Body of pancreas (tissue), 4 donors: Measurements from ENCODE around the gene PRPS2. TPM values are rescaled to one million over a fixed set of nuclear protein-coding genes. Genes with fewer than 3 reads are reported as not detected.

Source experiments
- ATAC-seq: fragments of 150-250 bp; one replicate; pipeline ENCODE4 v1.9.1; 2016
- DNase-seq, 4 donors: peaks; one replicate each; pipeline ENCODE4 v3.0.0-alpha.2; 2019
- H3K27ac ChIP-seq, 4 donors: fragments of 200-600 bp; sonication (generic); 1 replicate in 3 of 4; 2 replicates in 1 of 4; pipeline versions ENCODE4 v1.5.1 to v1.6.1; 2016 to 2019; ENCODE audit warnings: mild to moderate bottlenecking in 1 of 4, mixed read lengths in 1 of 4, moderate library complexity in 1 of 4
- H3K27me3 ChIP-seq, 2 donors: fragments of 200-600 bp; sonication (generic); one replicate each; pipeline ENCODE4 v1.6.0; 2016; ENCODE audit warnings: mild to moderate bottlenecking in 1 of 2
- H3K36me3 ChIP-seq, 2 donors: fragments of 200-600 bp; sonication (generic); replicated peaks in 1 of 2; 2 replicates each; pipeline ENCODE4 v1.5.1; 2016; ENCODE audit warnings: low read depth in 2 of 2; ENCODE audit not compliant: insufficient read depth in 1 of 2
- H3K4me1 ChIP-seq: fragments of 200-600 bp; sonication (generic); one replicate; pipeline ENCODE4 v1.6.0; 2016
- H3K4me3 ChIP-seq, 2 donors: fragments of 200-600 bp; sonication (generic); 1 replicate in 1 of 2; 2 replicates in 1 of 2; pipeline ENCODE4 v1.5.1; 2016 to 2019
- H3K9me3 ChIP-seq, 3 donors: fragments of 200-600 bp; sonication (generic); 1 replicate in 2 of 3; 2 replicates in 1 of 3; pipeline ENCODE4 v1.5.1; 2016
- CTCF ChIP-seq, 7 experiments: fragments of 450-650 bp in 4 of 7; fragments of 200-600 bp in 3 of 7; sonication (generic) in 3 of 7; IDR thresholded peaks; one replicate each; pipeline ENCODE4 v1.5.1; 2016 to 2019; ENCODE audit warnings: antibody characterized with exemption in 7 of 7
- POLR2A ChIP-seq, 3 donors: fragments of 450-650 bp; IDR thresholded peaks; one replicate each; pipeline ENCODE4 v1.6.1; 2016; ENCODE audit warnings: antibody characterized with exemption in 3 of 3, mild to moderate bottlenecking in 2 of 3
- WGBS, 2 donors: methylation state at CpG; one replicate each; pipeline ENCODE4 v1.1.5; 2017; 5-methylcytosine and 5-hydroxymethylcytosine counted together
- intact Hi-C: fragments of 100-400 bp; cut with DNase I; formaldehyde crosslinking; loops from one replicate; pipeline ENCODE4 v1.15.1; 2023
- total RNA-seq, 2 donors: library from RNA; depleted of rRNA; stranded (reverse); fragments of >200 nt; gene quantifications; one replicate each; pipeline ENCODE4 v1.1.0, GENCODE V29; 2016

The PRPS2 gene
- total RNA-seq, 2 donors from 2014 or later = 6.3 to 41.8 TPM

- no peak overlapping the region for H3K27ac ChIP-seq
- no peaks in the 10 kb centered on the region for H3K4me1 ChIP-seq
- intact Hi-C loops = no loop called here
- H3K9me3 ChIP-seq = no peaks in the 10 kb centered on the region
- no peaks in the 10 kb centered on the region for H3K27me3 ChIP-seq
- WGBS, 2 donors = 74 to 94% methylated on average over 3 to 5 of the region's 5 CpGs
- DNase-seq (no peak), ATAC-seq (no peak)
- H3K36me3 ChIP-seq = peaks cover 0 to 3% of the 10 kb centered on the region in 2 donors
- TF ChIP-seq POLR2A (IDR thresholded peaks at IDR 0.05) (no peak), CTCF (IDR thresholded peaks at IDR 0.05) (no peak)
- no peak overlapping the region for H3K4me3 ChIP-seq
Observed at GRCh38 chrX:12817528-12817927, 26.3 kb downstream of the PRPS2 start.

- Histone ChIP-seq H3K27me3 (no peaks in the 10 kb centered on the region), H3K27ac (no peak overlapping the region), H3K4me1 (no peaks in the 10 kb centered on the region), H3K36me3 (peaks cover 0 to 3% of the 10 kb centered on the region in 2 donors), H3K9me3 (no peaks in the 10 kb centered on the region), H3K4me3 (no peak overlapping the region)
- intact Hi-C loops = no loop called here
- TF ChIP-seq POLR2A (IDR thresholded peaks at IDR 0.05) (no peak), CTCF (IDR thresholded peaks at IDR 0.05) (no peak)
- no peak for DNase-seq
- 82 to 97% methylated on average over 6 to 8 of the region's 9 CpGs for WGBS, 2 donors
- no peak for ATAC-seq
Observed at GRCh38 chrX:12819222-12819621, 28.0 kb downstream of the PRPS2 start.

GRCh38 chrX:12820737-12821136, 29.5 kb downstream of the PRPS2 start:
- Histone ChIP-seq H3K4me3 (no peak overlapping the region), H3K9me3 (no peaks in the 10 kb centered on the region), H3K36me3 (peaks cover 0 to 3% of the 10 kb centered on the region in 2 donors), H3K27ac (no peak overlapping the region), H3K27me3 (no peaks in the 10 kb centered on the region), H3K4me1 (no peaks in the 10 kb centered on the region)
- DNase-seq = no peak
- WGBS, 2 donors = 90% methylated on average over 5 of the region's 7 CpGs
- intact Hi-C loops = no loop called here
- no peak for ATAC-seq
- TF ChIP-seq POLR2A (IDR thresholded peaks at IDR 0.05) = no peak
- no peak for TF ChIP-seq CTCF (IDR thresholded peaks at IDR 0.05)

- Histone ChIP-seq H3K36me3 (peaks cover 0 to 3% of the 10 kb centered on the region in 2 donors), H3K9me3 (no peaks in the 10 kb centered on the region), H3K27ac (no peak overlapping the region), H3K27me3 (no peaks in the 10 kb centered on the region), H3K4me3 (no peak overlapping the region), H3K4me1 (no peaks in the 10 kb centered on the region)
- intact Hi-C loops = no loop called here
- TF ChIP-seq CTCF (IDR thresholded peaks at IDR 0.05) = no peak
- no peak for TF ChIP-seq POLR2A (IDR thresholded peaks at IDR 0.05)
- 78 to 83% methylated on average over 8 of the region's 9 CpGs for WGBS, 2 donors
- no peak for DNase-seq
- ATAC-seq = no peak
Observed at GRCh38 chrX:12824944-12825343, 33.7 kb downstream of the PRPS2 start.

GRCh38 chrX:12825801-12826200, 34.6 kb downstream of the PRPS2 start:
- Histone ChIP-seq H3K4me1 (no peaks in the 10 kb centered on the region), H3K9me3 (no peaks in the 10 kb centered on the region), H3K27me3 (no peaks in the 10 kb centered on the region), H3K27ac (no peak overlapping the region), H3K4me3 (no peak overlapping the region), H3K36me3 (no peaks in the 10 kb centered on the region)
- TF ChIP-seq CTCF (IDR thresholded peaks at IDR 0.05) (no peak), POLR2A (IDR thresholded peaks at IDR 0.05) (no peak)
- intact Hi-C loops = no loop called here
- 86 to 96% methylated on average over 8 of the region's 8 CpGs for WGBS, 2 donors
- ATAC-seq (no peak), DNase-seq (no peak)
